ENCODE results near the gene ALPL. TPM values are rescaled to one million over a fixed set of nuclear protein-coding genes. Genes with fewer than 3 reads are reported as not detected.

The ALPL gene
- total RNA-seq, 1 experiment from 2014 or later: 140 TPM

GRCh38 chr1:21550866-21551475 lies 41.7 kb downstream of the ALPL start:
- DNase-seq (ENCODE audit: low spot score): no peak
- Mint-ChIP-seq H3K9me3 (no peaks in the 10 kb centered on the region), H3K4me1 (peaks cover 37% of the 10 kb centered on the region), H3K36me3 (peaks cover 7% of the 10 kb centered on the region), H3K27ac (peak overlapping the region; percentile 52), H3K4me3 (no peak overlapping the region), H3K27me3 (ENCODE audit: low read depth) (no peaks in the 10 kb centered on the region)
- no peak for TF ChIP-seq MLX (CRISPR knock-in tag; IDR thresholded peaks at IDR 0.05)
- TF ChIP-seq ZNF281 (CRISPR knock-in tag; IDR thresholded peaks at IDR 0.05): no peak
- TF ChIP-seq GABPB1 (CRISPR knock-in tag; IDR thresholded peaks at IDR 0.05): no peak
- TF ChIP-seq ETV6 (CRISPR knock-in tag; IDR thresholded peaks at IDR 0.05): no peak
- TF ChIP-seq KAT7 (CRISPR knock-in tag; IDR thresholded peaks at IDR 0.05; ENCODE audit: borderline replicate concordance): no peak
- TF ChIP-seq ZMAT4 (CRISPR knock-in tag; IDR thresholded peaks at IDR 0.05): no peak
- TF ChIP-seq GRHL2 (CRISPR knock-in tag; IDR thresholded peaks at IDR 0.05; ENCODE audit: insufficient replicate concordance, severe bottlenecking): no peak
- no peak for TF ChIP-seq MYBL2 (CRISPR knock-in tag; IDR thresholded peaks at IDR 0.05)
- no peak for TF ChIP-seq ZNF263 (CRISPR knock-in tag; IDR thresholded peaks at IDR 0.05; ENCODE audit: low read depth)
- no peak for TF ChIP-seq FOXK1 (CRISPR knock-in tag; IDR thresholded peaks at IDR 0.05)
- no peak for TF ChIP-seq AFF4 (CRISPR knock-in tag; IDR thresholded peaks at IDR 0.05; ENCODE audit: borderline replicate concordance)
- TF ChIP-seq CREM (CRISPR knock-in tag; IDR thresholded peaks at IDR 0.05): no peak
- TF ChIP-seq ZNF121 (CRISPR knock-in tag; IDR thresholded peaks at IDR 0.05): no peak
- TF ChIP-seq JUN (CRISPR knock-in tag; IDR thresholded peaks at IDR 0.05): no peak
- ChIA-PET POLR2A (interaction anchor here (1.3 kb wide), 1 partner anchor 9 kb away, joined by 3 read pairs; no protein-coding TSS in a partner anchor), CTCF (interaction anchor here (1.1 to 1.6 kb wide), 3 partner anchors 11 to 281 kb away, joined by 3 to 4 read pairs (median 4); no protein-coding TSS in a partner anchor)
- no peak for ATAC-seq

GRCh38 chr1:21552715-21553114 lies 43.5 kb downstream of the ALPL start:
- no peak overlapping the region for H3K4me3 Mint-ChIP-seq
- H3K27me3 Mint-ChIP-seq (ENCODE audit: low read depth): no peaks in the 10 kb centered on the region
- H3K4me1 Mint-ChIP-seq: peaks cover 34% of the 10 kb centered on the region
- no peaks in the 10 kb centered on the region for H3K9me3 Mint-ChIP-seq
- no peak for ATAC-seq
- DNase-seq (ENCODE audit: low spot score): no peak
- H3K36me3 Mint-ChIP-seq: peaks cover 15% of the 10 kb centered on the region
- ChIA-PET POLR2A (no interaction called here), CTCF (interaction anchor here (0.7 to 1.2 kb wide), 5 partner anchors 10 to 184 kb away, joined by 3 to 8 read pairs (median 3); no protein-coding TSS in a partner anchor)
- no peak overlapping the region for H3K27ac Mint-ChIP-seq
- TF ChIP-seq TEAD1 (CRISPR knock-in tag; IDR thresholded peaks at IDR 0.05) (no peak), TCF7 (CRISPR knock-in tag; IDR thresholded peaks at IDR 0.05; ENCODE audit: low read depth) (no peak), ZBTB43 (CRISPR knock-in tag; IDR thresholded peaks at IDR 0.05) (no peak), ZNF425 (CRISPR knock-in tag; conservative IDR thresholded peaks at IDR 0.05) (no peak), ZNF532 (CRISPR knock-in tag; IDR thresholded peaks at IDR 0.05; ENCODE audit: borderline replicate concordance) (no peak)
